ENCODE results near the gene CIPC.

Gene CIPC, protein sequence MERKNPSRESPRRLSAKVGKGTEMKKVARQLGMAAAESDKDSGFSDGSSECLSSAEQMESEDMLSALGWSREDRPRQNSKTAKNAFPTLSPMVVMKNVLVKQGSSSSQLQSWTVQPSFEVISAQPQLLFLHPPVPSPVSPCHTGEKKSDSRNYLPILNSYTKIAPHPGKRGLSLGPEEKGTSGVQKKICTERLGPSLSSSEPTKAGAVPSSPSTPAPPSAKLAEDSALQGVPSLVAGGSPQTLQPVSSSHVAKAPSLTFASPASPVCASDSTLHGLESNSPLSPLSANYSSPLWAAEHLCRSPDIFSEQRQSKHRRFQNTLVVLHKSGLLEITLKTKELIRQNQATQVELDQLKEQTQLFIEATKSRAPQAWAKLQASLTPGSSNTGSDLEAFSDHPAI

DNA sequence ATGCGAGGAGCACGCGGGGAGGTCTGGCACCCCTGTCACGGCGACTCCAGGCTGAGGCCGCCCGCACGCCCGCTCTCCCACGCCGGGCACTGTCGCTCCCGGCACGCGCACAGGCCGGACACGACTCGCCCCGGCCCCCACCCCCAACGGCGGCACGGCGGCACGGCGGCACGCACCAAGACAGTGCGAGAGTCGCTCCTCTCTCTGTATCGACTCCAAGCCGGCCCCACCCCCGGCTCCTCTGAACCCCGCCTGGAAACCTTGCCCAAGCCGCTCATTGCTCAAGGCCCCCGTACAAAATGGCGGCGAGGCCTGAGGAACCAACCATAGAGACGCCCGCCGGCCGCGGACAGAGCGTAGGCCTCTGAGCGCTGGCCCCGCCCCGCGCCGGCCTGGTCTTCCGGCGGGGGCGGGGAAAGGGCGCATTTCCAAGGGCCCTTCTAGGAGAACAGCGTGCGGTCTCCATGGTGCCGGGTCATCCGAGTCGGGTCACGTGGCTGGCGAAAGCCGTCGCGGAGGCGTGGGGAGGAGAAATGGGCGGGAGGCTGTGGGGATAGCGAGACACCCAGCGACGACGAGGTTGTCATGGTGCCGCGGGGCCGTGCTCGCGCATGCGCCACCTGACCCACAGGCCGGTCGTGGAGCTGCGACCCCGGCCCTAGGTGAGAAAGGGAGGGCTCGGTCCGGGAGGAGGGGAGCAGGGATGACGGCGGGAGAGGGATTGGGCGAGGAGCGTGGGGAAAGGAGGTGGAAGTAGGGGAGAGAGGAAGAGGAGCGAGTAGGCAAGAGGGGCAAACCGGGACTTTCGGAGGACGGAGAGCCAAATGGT is at the start of gene CIPC:
Gene CIPC, plus strand, starts transcription at position 559 of the 829 bp plus-strand sequence. CDS start 7,451 bp downstream, outside the sequence.
- DNase-seq, result peak; percentile 99

DNA sequence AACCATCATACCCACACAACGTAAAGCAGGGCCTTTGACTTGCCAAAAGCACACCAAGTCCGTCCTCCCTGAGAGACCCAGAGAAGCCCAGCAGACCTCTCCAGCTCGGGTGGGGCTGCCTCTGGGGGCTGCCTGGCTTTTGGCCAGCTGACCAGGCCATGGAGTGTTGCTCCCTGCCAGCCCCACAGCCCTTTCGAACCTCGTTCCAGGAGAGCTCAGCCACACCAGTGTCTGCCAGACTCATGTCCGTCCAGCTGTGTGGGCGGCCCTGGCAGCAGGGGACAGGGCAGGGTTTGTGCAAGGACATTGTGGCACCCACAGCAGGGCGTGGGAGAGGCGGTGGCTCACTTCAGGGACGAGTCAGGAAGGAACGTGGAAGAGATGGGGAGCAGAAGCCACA is 46.9 kb upstream of the CIPC start:
- DNase-seq, result no peak

DNA sequence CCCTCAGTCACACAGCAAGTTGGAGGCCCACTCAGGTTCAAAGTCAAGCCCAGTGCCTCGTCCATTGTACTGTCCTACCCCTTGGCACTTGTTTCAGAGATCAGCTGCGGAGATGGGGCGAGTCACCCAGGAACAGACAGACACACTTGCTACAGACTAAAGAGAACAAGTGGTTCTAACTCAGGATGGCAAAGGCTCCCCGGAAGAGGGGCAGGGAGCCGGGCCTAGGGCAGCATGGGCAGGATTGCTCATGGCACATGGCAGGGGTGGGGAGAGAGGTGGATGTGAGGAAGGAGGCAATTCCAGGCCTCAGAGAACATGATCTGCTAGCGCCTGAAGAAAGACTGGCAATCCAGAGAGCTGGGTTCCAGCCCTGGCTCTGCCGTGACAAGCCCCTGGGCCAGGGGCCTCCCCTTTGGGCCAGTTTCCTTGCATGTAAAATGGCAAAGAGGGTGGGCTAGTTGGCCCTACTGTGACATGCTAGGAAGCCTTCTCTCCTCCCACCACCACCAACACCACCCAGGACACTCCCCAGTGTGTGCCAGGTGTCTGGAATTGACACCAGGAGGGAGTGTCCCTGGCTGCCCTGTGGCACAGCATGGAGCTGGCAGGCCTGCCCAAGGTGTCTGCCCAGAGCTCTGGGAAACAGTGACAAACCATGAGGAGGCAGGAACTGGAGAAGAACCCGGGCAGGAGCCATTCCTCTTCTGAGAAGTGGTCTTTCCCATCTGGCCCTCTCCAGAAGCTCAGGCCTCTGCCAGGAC is 45.6 kb upstream of the CIPC start:
- DNase-seq, result no peak

DNA sequence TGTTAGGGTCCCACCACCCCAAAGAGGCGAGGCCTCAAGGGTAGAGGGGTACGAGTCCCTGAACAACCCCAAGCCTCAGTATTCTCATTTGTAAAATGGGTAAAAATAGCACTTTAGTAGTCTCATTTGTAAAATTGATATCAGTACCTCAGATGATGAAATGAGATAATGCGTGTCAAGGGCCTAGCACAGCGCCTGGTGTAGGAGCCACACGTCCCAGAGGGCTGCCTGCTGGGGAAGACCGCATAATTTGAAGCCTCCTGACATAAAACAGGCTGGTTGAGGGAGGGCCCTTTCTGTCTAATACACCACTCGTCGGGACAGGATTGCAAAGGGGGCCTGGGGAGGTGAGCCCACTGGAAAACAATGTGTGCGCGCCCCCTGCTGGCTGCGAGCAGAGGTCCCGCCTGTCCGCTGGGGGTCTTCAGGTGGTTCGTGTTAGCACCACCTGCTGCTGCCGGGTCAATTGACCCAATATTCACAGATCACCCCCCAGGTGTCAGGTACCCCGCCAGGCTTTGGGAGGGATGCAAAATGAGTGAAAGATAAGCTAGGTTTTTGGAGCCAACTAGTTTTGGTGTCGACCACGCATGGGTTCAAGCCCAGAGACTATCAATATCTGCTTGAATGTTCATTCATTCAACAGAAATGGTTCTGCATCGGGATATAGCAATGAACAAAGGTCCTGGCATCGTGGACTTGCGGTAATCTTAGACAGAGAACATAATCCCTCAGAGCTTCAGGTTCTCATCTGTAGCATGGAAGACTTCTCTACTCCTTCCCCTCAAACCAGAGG is 44.8 kb upstream of the CIPC start:
- DNase-seq, result peak; percentile 82

DNA sequence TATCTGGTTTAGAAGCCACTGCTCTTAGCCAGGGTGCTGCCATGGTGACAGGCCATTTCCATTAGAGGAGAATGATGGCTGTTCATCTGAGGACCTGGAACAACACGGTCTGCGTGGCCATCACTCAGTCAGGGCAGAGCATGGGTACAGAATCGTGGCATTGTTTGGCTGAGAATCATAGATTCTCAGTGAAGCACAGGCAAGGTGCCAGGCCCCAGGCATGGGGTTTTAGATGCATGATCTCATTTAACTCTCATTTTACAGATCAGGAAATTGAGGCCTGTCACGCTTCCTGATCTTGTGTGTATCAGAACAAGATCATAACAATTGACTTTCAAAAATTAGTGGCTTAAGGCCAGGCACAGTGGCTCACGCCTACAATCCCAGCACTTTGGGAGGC is 42.8 kb upstream of the CIPC start:
- DNase-seq, result no peak

DNA sequence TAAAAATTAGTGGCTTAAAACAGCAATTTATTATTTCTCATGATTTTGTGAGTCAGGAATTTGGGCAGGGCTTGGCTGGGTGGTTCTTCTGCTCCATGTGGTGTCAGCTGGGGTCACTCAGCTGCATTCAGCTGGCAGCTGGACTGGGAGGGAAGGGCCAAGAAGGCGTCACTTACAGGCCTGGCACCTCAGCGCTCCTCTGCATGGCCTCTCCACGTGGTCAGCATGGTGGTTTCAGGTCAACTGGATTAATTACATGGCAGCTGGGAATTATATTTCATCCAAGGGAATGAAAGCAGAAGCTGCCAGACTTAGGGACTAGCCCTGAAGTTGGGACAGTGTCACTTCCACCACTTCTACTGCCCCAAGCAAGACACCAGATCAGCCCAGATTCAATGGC is 42.1 kb upstream of the CIPC start:
- no peak for DNase-seq

DNA sequence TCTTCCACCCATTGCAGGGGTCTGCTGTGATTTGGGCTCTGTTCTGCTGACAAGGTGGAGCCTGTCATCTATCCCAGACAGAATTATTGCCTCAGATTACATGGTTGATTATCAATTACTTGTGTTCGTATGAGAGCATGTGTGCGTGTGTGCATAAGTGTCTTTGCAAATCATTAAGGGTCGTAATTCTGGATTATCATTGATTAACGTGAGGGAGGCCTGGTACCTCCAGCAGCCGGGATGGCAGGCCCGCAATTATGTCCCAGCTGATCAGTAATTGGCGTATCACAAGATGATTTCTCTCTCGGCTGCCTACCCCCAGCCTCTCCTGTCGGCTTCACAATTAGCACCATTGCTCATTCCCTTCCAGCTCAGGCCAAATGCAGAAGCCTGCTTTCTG is 39.9 kb upstream of the CIPC start:
- no peak for DNase-seq

DNA sequence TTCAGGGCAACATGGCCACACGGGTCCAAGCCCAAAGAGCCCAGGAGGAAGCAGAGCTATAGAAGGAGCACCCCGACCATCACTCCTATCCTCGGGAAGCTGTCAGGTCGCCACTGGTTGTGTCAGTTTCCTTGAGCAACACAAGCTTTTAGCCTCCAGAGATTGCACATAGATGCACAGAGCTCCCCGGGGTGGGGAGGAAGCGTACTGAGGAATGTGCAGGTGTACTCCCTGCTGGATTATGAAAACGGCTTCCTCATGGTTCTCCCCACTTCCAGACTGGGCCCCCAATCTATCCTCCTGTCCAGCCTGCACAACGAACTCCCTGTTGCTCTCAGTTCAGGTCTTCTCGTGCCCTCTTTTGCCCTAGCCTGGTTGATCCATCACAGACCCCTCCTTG is 39.3 kb upstream of the CIPC start:
- no peak for DNase-seq

DNA sequence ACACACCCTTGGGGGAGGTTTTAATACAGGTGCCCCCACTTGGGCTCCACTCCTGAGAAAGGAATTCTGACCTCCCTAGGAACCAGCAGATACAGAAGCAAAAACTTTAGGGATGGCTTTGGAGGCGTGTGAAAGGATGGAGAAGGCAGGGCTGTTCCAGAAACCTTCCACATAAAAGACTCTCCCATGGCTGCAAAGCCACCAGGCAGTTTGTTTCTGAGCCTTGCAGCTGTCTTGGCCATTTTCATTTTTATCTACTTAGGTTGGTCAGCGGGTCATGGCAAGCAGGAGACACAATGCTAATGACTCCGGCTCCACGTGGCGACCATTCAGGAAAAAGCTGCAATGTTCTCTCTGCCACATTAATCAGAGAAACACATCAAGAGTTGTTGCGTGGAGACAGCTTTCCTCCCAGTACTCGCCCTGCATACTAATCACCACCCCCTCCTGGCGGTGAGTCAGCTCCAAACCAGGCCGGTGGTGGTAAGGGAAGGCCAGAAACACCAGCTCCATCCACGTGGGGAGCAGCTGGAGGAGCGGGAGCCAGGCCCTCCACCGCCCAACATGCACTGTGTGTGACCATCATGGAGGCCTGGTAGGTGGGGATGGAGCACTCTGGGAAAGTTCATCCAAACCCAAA is 38.7 kb upstream of the CIPC start:
- DNase-seq, result no peak

DNA sequence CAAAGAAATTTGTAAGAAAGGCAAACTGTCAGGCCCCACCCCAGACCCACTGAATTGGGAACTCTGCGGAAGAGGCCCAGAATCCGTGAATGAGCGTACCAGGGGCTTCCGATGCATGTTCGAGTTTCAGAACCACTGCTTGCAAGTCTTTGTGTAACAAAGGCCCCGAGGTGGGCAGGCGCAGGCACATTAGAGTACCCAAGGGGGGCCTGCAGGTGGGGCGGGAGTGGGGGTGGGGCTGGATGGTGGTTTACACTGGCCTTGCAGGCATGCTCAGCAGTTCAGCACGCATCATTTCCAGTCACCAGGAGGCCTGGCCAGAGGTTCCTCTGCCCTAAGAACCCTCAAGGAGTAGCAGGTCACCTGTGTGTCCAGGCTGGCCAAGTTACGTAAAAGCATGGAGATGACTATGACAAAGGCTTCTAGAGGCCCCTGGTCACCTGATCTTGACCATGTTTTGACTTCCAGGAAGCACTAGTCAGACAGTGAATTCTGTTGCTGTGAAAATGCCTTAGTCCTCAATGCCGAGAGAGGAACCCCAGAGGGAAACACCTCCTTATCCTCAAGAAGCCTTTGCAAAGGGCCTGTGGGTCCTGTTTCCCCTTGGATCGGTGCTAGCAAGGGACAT is 36.3 kb upstream of the CIPC start:
- DNase-seq, result no peak

DNA sequence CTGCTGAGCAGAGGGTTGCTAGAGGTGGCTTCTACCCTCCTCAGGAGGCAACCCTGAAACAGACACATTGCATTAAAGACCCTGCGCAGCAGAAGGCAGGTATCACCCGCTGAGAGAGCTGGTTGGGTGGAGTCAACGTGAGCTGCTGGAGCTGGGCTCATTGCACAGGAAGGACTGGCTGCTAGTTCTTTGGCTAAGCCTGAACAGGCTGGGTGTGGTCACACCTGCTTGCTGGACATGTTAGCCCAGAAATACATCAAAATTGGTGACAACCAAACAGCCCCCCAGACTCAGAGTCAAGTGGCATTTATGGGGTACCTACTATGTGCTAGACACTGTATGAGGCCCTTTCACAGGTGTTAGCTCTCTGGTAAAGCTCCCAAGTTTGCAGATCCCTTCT is 35.8 kb upstream of the CIPC start:
- no peak for DNase-seq

DNA sequence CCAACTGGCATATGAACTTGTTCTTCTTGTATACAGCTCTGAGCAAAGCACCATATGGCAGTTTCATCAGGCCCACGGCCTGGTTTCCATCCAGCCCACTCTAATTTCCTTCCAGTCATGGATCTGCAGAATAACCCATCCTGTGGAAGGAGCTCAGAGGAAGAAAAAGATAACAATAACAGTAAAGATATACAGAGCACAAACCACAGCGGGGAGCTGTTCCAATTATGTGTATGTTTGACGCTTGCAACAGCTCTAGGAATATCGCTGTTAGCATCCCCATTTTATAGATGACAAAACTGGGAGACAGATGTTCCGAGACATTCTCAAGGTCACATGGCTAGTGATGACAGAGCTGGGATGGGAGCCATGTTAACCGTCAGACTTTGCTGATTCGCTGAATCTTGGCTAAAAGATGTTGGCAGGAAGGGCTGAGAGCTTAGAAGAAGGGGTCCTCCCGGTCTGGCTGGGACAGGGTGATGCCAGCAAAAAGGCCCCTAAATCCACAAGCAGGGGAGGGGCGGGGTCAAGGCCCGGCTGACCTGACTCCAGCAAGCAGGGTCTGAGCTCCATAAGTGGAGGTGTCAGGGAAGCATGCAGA is 34.4 kb upstream of the CIPC start:
- DNase-seq, result no peak

DNA sequence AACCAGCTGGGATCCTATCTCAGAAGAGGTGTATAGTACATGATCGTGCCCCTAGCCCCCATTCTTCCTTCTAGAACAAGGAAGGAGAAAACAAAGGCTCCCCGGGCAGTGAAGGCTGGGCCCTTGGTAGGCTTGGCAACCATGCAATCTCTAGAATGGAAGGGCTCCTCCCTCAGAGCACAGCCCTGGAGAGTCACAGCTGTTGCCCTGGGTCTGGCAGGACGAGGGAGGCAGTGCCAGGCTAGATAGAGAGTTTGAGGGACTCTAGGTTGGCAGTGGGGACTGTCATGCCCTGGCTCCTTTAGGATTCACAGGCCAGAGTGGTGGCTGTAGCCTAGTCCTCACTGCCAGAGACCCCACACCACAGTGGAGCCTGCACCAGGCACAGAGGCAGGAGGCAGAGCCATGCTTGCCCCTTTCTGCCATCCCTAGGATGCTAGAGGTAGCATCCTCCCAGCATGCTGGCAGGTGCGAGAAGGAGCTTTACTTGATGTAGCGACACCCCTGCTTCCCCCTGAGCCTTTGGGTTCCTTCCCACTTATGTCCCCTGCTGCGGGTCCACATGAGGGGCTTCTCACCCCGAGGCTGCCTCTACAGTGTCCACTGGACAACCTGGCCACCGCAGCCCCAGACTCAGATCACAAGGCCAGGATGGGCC is 33.4 kb upstream of the CIPC start:
- no peak for DNase-seq

DNA sequence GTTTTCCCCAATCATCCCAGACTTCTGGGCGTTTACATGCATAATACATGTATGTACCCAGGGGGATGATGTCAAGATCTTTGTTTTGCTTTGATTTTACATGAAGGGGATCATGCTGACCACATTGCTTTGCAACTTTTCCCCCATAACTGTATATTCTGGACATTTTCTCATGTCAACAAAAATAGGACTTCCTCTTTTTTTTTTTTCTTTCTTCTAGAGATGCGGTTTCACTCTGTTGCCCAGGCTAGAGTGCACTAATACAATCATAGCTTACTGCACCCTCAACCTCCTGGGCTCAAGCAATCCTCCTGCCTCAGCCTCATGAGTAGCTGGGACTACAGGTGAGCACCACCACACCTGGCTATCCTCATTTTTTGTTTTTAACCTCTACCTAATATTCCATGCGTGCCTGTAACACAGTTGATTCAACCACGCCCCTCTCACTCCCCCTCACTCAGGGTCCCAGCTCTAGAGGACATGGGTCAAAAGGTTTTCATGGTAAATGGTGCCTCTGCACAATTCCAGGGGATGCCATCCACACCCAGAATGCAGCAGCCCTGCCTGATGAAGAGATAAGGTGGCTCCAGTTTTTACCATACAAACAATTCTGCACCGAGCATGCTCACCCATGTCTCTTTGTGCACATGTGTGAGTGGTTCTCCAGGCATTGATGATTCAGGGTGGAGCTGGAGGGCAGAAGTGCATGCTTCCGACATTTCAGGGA is 32.0 kb upstream of the CIPC start:
- DNase-seq, result no peak

DNA sequence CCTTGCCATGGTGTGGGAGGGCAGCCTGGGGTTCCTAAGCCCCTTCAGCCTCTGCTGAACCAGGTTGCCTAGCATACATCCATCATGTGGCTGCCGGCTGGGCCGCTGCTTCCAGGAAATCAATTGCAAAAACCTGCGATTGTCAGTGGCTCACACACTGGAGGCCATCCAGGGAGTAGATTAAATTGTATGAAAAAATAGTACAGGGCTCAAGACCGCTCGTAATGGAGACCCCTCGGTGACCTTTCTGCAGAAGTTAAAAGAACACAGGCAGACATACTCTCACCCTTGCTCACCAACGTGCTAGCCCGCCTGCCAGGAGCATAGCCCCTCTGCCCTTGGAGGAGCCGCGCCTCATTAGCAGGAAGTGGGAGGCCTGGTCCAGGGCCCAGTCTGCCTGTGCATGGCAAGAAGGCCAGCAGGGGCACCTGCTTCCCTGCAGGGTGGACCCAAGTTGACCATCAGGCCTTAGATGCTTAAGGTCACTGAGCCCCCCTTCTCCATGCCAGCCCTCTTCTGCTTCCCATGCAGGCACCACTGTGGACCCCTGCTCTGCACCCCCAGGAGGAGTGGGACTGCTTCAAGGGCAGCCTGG is 31.4 kb upstream of the CIPC start:
- no peak for DNase-seq

DNA sequence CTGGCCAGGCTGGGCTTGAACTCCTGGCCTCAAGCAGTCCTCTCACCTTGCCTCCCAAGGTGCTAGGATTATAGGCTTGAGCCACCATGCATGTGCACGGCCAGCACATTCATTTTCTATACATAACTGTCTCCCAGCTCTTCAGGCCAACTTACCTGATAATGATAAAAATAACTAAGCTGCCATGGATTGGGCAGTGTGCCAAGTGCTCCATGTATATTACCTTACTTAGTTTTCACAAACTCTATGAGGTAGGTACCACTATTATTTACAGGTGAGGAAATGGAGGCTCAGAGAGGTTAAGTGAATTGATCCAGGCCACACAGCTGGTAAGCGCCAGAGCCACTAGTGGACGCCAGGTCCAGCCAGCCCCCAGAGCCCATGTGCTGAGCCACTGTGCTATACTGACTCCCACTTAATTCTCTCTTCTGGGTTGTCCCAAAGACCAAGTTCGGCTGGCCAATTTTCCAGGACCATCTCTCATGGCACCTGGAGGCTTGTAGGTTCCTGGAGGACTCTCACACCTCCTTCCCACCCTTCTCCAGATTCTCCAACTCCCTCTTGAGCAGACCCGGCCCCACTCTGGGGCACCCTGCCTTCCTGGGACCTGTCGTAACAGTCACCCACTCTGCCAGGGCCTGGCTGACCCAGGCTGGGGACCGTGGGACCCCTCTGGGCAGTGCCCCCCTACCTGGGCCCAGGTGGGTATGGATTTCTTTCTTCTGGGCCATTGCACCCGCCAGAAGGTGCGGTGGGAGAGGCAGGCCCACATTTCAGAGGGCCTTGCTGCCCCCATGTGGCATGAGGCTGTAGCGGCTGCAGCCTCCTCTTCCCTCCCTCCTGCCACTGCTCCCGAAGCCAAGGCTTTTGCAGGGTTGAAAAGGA is 30.2 kb upstream of the CIPC start:
- DNase-seq, result peak; percentile 61

DNA sequence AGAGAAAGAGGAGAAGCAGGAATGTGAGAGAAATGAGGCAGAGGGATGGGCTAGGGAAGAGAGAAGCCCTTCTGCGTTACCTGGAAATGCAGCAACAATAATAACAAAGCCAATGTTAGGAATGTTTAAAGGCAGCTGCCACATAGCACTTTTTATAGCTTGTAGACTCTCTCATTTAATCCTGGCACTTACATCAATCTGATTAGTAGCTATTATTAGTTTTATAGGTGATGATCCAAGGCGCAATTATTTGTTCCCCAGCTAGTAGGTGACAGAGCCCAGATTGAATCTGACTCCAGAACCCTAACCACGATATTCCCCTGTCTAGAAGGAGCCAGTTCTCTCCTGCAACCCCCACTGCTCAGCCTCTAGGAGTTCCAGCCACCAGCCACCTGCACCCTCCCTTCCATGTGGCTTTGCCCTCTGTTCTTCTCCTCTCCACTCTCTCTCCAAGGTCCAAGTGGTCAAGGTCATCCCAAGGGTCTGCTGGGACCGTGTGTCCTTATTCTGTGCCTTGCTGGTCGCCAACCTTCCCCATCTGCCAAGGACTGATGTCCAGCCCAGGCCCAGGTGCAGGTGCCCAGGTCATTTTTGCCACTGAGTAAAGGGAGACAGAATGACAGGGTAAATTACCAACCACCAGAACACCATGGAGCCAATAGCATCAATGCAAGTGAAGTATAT is 29.4 kb upstream of the CIPC start:
- no peak for DNase-seq

DNA sequence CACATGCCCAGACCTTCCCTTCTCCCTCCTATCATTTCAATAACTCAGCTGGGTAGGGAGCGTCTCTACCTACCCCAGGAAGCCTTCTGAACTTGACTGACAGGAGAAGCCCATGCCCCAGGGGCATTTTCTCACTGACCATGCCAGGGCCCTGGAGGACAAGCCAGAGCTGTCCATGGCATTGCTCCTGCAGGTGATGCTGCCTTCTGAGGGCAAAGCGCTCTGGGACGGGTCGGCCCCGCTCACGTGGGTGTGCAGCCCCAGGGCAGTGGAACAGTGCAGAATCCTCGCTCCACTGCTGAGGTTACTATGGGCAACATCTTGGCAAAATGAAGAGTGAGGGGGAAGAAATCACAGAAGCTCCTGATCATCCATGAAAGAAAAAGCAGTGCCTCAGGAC is 28.5 kb upstream of the CIPC start:
- no peak for DNase-seq

Data from stimulated activated CD4-positive, alpha-beta T cell treated with anti-CD3 and anti-CD28 coated beads, Interleukin-4, amount 100 ng/mL, for 1 hour (primary cell).